Measurements from ENCODE around the gene PROX1. TPM values are rescaled to one million over a fixed set of nuclear protein-coding genes. Genes with fewer than 3 reads are reported as not detected.

The PROX1 gene
- total RNA-seq, 1 donor from 2014 or later = 0.32 TPM

DNA sequence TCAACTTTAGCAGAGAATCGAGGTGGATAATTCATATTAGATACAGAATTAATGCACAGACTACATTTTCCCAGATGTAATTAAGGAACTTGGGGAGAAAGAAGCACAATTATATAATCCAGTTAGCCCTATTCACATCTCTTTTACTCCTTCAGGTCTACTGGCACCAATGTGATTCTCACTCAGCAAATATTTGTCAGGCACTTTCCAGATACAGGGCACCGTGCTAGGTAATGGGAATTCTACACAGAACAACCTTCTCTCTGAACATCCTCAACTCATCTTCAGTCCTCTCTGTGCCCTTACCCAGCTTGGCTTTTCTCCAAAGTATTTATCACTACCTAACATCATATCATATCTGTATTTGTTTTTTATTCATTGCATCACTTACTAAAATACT is 15.6 kb upstream of the PROX1 start:
- DNase-seq (ENCODE audit: low spot score) = no peak
- peaks cover 23% of the 10 kb centered on the region for H3K27me3 Mint-ChIP-seq (ENCODE audit: low read depth)
- no peaks in the 10 kb centered on the region for H3K36me3 Mint-ChIP-seq (ENCODE audit: low read depth)
- no peaks in the 10 kb centered on the region for H3K4me1 Mint-ChIP-seq (ENCODE audit: low read depth)
- H3K9me3 Mint-ChIP-seq (ENCODE audit: low read depth) = no peaks in the 10 kb centered on the region
- TF ChIP-seq, protein P1, sequence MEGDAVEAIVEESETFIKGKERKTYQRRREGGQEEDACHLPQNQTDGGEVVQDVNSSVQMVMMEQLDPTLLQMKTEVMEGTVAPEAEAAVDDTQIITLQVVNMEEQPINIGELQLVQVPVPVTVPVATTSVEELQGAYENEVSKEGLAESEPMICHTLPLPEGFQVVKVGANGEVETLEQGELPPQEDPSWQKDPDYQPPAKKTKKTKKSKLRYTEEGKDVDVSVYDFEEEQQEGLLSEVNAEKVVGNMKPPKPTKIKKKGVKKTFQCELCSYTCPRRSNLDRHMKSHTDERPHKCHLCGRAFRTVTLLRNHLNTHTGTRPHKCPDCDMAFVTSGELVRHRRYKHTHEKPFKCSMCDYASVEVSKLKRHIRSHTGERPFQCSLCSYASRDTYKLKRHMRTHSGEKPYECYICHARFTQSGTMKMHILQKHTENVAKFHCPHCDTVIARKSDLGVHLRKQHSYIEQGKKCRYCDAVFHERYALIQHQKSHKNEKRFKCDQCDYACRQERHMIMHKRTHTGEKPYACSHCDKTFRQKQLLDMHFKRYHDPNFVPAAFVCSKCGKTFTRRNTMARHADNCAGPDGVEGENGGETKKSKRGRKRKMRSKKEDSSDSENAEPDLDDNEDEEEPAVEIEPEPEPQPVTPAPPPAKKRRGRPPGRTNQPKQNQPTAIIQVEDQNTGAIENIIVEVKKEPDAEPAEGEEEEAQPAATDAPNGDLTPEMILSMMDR (IDR thresholded peaks at IDR 0.05) = no peak
- no peak overlapping the region for H3K27ac Mint-ChIP-seq (ENCODE audit: unreplicated experiment)
- H3K4me3 Mint-ChIP-seq (ENCODE audit: unreplicated experiment) = no peak overlapping the region

DNA sequence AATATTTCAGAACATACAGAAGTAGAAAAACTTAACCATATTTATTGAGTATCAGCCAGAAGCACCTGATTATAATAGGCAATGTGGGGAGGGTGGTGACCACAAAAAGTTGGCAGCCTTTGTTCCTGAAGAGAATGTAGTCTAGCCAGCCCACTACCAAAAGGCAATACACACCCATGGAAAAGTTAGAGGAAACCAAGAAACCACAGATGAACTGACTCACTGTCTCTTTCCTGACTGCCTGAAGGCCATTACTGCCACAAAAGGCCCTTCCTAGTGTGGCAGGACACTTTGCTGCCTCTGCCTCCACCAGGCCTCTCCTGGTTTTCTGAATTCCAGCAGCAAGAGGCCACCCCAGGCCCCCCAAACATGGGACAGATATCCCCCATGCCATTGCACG is 14.6 kb upstream of the PROX1 start:
- H3K27me3 Mint-ChIP-seq (ENCODE audit: low read depth) = peaks cover 31% of the 10 kb centered on the region
- no peaks in the 10 kb centered on the region for H3K4me1 Mint-ChIP-seq (ENCODE audit: low read depth)

DNA sequence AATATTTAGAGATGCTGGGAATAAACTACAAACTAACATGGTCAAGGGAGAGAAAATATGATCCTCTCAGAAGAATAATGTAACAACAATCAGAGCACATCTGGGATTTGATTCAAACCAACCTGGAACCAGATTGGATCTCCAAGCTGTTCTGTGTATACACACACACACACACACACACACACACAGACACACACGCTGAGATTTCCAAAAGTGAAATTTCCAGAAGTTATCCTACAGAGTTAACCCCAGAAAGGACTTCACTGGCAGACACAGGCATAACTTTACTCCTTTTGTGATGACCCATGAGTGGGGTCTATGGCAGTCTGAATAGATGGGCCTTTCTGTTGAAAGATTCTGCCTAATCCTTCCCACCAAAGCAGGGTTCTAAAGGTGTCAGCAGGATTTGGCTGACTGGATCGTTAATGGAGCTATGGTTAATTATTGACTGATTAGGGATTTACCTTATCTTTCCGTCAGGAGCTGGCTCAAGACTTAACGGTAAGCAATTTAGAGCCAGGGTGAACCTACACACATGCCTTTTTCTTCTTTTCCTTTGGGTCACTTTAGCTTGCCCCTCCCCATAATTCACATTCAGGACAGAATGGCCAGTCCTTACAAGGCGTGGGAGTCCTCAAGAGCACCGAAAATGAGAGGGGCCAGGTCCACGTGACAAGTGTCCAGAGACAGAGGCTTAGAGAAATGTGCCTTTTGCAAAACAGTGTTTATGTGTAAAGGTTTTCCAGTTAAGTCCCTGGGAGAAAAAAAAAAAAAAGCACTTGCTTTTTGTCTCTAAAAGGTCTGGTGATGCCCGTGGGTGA is 10.9 kb upstream of the PROX1 start:
- TF ChIP-seq, protein P1 (IDR thresholded peaks at IDR 0.05) = no peak
- no peak for DNase-seq (ENCODE audit: low spot score)
- no peak overlapping the region for H3K4me3 Mint-ChIP-seq (ENCODE audit: unreplicated experiment)
- H3K27ac Mint-ChIP-seq (ENCODE audit: unreplicated experiment) = no peak overlapping the region
- H3K27me3 Mint-ChIP-seq (ENCODE audit: low read depth) = peaks cover 47% of the 10 kb centered on the region
- H3K9me3 Mint-ChIP-seq (ENCODE audit: low read depth) = no peaks in the 10 kb centered on the region
- no peaks in the 10 kb centered on the region for H3K4me1 Mint-ChIP-seq (ENCODE audit: low read depth)
- H3K36me3 Mint-ChIP-seq (ENCODE audit: low read depth) = no peaks in the 10 kb centered on the region

More for the DNA sequence above, 14.6 kb upstream of the PROX1 start:
- no peaks in the 10 kb centered on the region for H3K9me3 Mint-ChIP-seq (ENCODE audit: low read depth)
- no peak for DNase-seq (ENCODE audit: low spot score)
- H3K27ac Mint-ChIP-seq (ENCODE audit: unreplicated experiment) = no peak overlapping the region
- TF ChIP-seq, protein P1 (IDR thresholded peaks at IDR 0.05) = no peak
- H3K36me3 Mint-ChIP-seq (ENCODE audit: low read depth) = no peaks in the 10 kb centered on the region
- H3K4me3 Mint-ChIP-seq (ENCODE audit: unreplicated experiment) = no peak overlapping the region

DNA sequence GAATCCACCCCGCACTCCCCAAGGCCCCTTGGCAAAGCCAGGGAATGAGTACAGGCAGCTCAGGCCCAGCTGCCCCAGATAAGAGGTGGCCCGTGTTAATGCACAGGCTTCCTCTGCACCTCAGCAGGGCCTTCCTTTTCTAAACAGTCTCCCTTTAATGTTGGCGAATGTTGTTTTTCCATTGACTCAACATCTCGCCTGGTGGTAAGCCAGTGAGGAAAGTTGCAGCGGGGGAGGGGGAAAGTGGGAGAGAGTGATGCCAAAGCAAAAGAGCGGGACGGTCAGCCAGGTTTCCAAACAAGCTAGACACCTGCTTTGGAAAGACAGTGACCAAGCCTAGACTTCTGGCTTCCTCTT is 10.3 kb upstream of the PROX1 start:
- Mint-ChIP-seq H3K27me3 (ENCODE audit: low read depth) (peaks cover 52% of the 10 kb centered on the region), H3K4me1 (ENCODE audit: low read depth) (peaks cover 3% of the 10 kb centered on the region), H3K4me3 (ENCODE audit: unreplicated experiment) (no peak overlapping the region), H3K36me3 (ENCODE audit: low read depth) (no peaks in the 10 kb centered on the region), H3K9me3 (ENCODE audit: low read depth) (no peaks in the 10 kb centered on the region), H3K27ac (ENCODE audit: unreplicated experiment) (no peak overlapping the region)
- no peak for DNase-seq (ENCODE audit: low spot score)
- TF ChIP-seq, protein P1 (IDR thresholded peaks at IDR 0.05) = no peak

DNA sequence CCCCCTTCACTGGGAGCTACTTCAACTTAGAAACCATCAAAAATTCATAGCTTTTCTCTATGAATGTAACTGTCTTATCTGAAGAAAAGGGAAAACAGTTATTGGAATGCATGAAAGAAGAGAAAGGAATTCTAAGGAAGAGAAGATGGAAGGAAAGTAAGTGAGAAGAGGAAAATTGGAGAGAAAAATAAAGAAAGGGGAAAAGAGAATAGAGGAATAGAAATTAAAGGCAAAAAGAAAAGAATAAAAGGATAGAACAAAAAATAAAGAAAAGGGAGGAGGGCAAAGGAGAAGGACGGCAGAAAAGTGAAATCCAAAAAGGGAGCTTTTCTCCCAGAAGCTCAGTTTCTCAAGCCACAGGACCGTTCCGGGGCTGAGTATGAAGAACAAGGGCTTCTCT is 9.9 kb upstream of the PROX1 start:
- Mint-ChIP-seq H3K36me3 (ENCODE audit: low read depth) (no peaks in the 10 kb centered on the region), H3K27ac (ENCODE audit: unreplicated experiment) (no peak overlapping the region), H3K4me1 (ENCODE audit: low read depth) (peaks cover 3% of the 10 kb centered on the region), H3K9me3 (ENCODE audit: low read depth) (no peaks in the 10 kb centered on the region), H3K27me3 (ENCODE audit: low read depth) (peaks cover 52% of the 10 kb centered on the region), H3K4me3 (ENCODE audit: unreplicated experiment) (no peak overlapping the region)
- no peak for DNase-seq (ENCODE audit: low spot score)
- TF ChIP-seq, protein P1 (IDR thresholded peaks at IDR 0.05) = no peak
